ENCODE results near the gene MMP14.

The MMP14 gene

GRCh38 chr14:22864979-22865378 is 28.6 kb downstream of the MMP14 start:
- TF ChIP-seq CTCF (IDR thresholded peaks at IDR 0.05; ENCODE audit: borderline replicate concordance, control extremely low read depth, extremely low read depth, insufficient read depth, missing control alignments): no peak
- DNase-seq (ENCODE audit: low spot score): no peak
- in situ Hi-C loops (cut with MboI; ENCODE audit: low sequenced_read_pairs, unreplicated experiment): no loop called here

- DNase-seq (ENCODE audit: low spot score): no peak
- no peak for TF ChIP-seq CTCF (IDR thresholded peaks at IDR 0.05; ENCODE audit: borderline replicate concordance, control extremely low read depth, extremely low read depth, insufficient read depth, missing control alignments)
- in situ Hi-C loops (cut with MboI; ENCODE audit: low sequenced_read_pairs, unreplicated experiment): no loop called here
Observed at GRCh38 chr14:22865424-22866405, 29.3 kb downstream of the MMP14 start.

GRCh38 chr14:22866874-22867273 is 30.5 kb downstream of the MMP14 start:
- TF ChIP-seq CTCF (IDR thresholded peaks at IDR 0.05; ENCODE audit: borderline replicate concordance, control extremely low read depth, extremely low read depth, insufficient read depth, missing control alignments): no peak
- in situ Hi-C loops (cut with MboI; ENCODE audit: low sequenced_read_pairs, unreplicated experiment): no loop called here
- no peak for DNase-seq (ENCODE audit: low spot score)

GRCh38 chr14:22870811-22871223 is 34.4 kb downstream of the MMP14 start:
- no peak for TF ChIP-seq CTCF (IDR thresholded peaks at IDR 0.05; ENCODE audit: borderline replicate concordance, control extremely low read depth, extremely low read depth, insufficient read depth, missing control alignments)
- DNase-seq (ENCODE audit: low spot score): no peak
- in situ Hi-C loops (cut with MboI; ENCODE audit: low sequenced_read_pairs, unreplicated experiment): no loop called here

- no peak for TF ChIP-seq CTCF (IDR thresholded peaks at IDR 0.05; ENCODE audit: borderline replicate concordance, control extremely low read depth, extremely low read depth, insufficient read depth, missing control alignments)
- in situ Hi-C loops (cut with MboI; ENCODE audit: low sequenced_read_pairs, unreplicated experiment): no loop called here
- DNase-seq (ENCODE audit: low spot score): peak; percentile 89
Observed at GRCh38 chr14:22871224-22872032, 35.0 kb downstream of the MMP14 start, which contains the start of gene LRP10. TSS of gene LRP10 (plus strand) at chr14:22871740. CDS start at chr14:22872304, 564 bp downstream.

GRCh38 chr14:22872033-22872832 is 35.8 kb downstream of the MMP14 start:
- DNase-seq (ENCODE audit: low spot score): peak; percentile 79
- in situ Hi-C loops (cut with MboI; ENCODE audit: low sequenced_read_pairs, unreplicated experiment): no loop called here

More at GRCh38 chr14:22872033-22872832, 35.8 kb downstream of the MMP14 start:
- TF ChIP-seq CTCF (IDR thresholded peaks at IDR 0.05; ENCODE audit: borderline replicate concordance, control extremely low read depth, extremely low read depth, insufficient read depth, missing control alignments): peak; percentile 90

Measured in GM13976 (cell line).